ENCODE data around the gene LRRC1. TPM values are rescaled to one million over a fixed set of nuclear protein-coding genes. Genes with fewer than 3 reads are reported as not detected.

The LRRC1 gene
- total RNA-seq, 2 experiments from 2014 or later: 2.3 to 3.1 TPM

GRCh38 chr6:53931086-53931485, 136.3 kb downstream of the LRRC1 start:
- Mint-ChIP-seq H3K36me3 (ENCODE audit: low read depth) (no peaks in the 10 kb centered on the region), H3K27me3 (no peaks in the 10 kb centered on the region), H3K9me3 (ENCODE audit: low read depth) (no peaks in the 10 kb centered on the region), H3K27ac (no peak overlapping the region), H3K4me3 (no peak overlapping the region), H3K4me1 (no peaks in the 10 kb centered on the region)
- intact Hi-C loops (cut with DNase I, micrococcal nuclease): no loop called here
- ChIA-PET CTCF (no interaction called here), POLR2A (no interaction called here)
- ATAC-seq (no peak), DNase-seq (no peak)

GRCh38 chr6:53932516-53932915, 137.7 kb downstream of the LRRC1 start:
- ATAC-seq (no peak), DNase-seq (no peak)
- Mint-ChIP-seq H3K9me3 (ENCODE audit: low read depth) (no peaks in the 10 kb centered on the region), H3K36me3 (ENCODE audit: low read depth) (no peaks in the 10 kb centered on the region), H3K4me3 (no peak overlapping the region), H3K27ac (no peak overlapping the region), H3K27me3 (peaks cover 3% of the 10 kb centered on the region), H3K4me1 (peaks cover 4% of the 10 kb centered on the region)
- ChIA-PET CTCF (no interaction called here), POLR2A (no interaction called here)
- intact Hi-C loops (cut with DNase I, micrococcal nuclease): no loop called here

GRCh38 chr6:53934023-53934422, 139.2 kb downstream of the LRRC1 start:
- intact Hi-C loops (cut with DNase I, micrococcal nuclease): no loop called here
- no peaks in the 10 kb centered on the region for H3K36me3 Mint-ChIP-seq (ENCODE audit: low read depth)
- no peaks in the 10 kb centered on the region for H3K9me3 Mint-ChIP-seq (ENCODE audit: low read depth)
- DNase-seq (no peak), ATAC-seq (no peak)
- peaks cover 8% of the 10 kb centered on the region for H3K4me1 Mint-ChIP-seq
- ChIA-PET POLR2A (no interaction called here), CTCF (no interaction called here)
- H3K27me3 Mint-ChIP-seq: peaks cover 3% of the 10 kb centered on the region
- H3K4me3 Mint-ChIP-seq: no peak overlapping the region
- H3K27ac Mint-ChIP-seq: no peak overlapping the region

GRCh38 chr6:53937461-53937860, 142.7 kb downstream of the LRRC1 start:
- intact Hi-C loops (cut with DNase I, micrococcal nuclease): loop anchor here in 1 of 2 experiments (5.0 kb wide), 1 partner anchor 140 kb away; the partner anchor contains the start of gene LRRC1

GRCh38 chr6:53938810-53939209, 144.0 kb downstream of the LRRC1 start:
- ChIA-PET POLR2A (no interaction called here), CTCF (interaction anchor here (2.3 kb wide), 1 partner anchor 17 kb away, joined by 8 read pairs; no protein-coding TSS in a partner anchor)
- no peak for ATAC-seq
- Mint-ChIP-seq H3K4me1 (peaks cover 8% of the 10 kb centered on the region), H3K4me3 (no peak overlapping the region), H3K9me3 (ENCODE audit: low read depth) (no peaks in the 10 kb centered on the region), H3K36me3 (ENCODE audit: low read depth) (no peaks in the 10 kb centered on the region), H3K27ac (no peak overlapping the region), H3K27me3 (peaks cover 3% of the 10 kb centered on the region)
- no peak for DNase-seq
- intact Hi-C loops (cut with DNase I, micrococcal nuclease): loop anchor here in 1 of 2 experiments (5.0 kb wide), 1 partner anchor 142 kb away; the partner anchor contains the start of gene LRRC1

More at GRCh38 chr6:53937461-53937860, 142.7 kb downstream of the LRRC1 start:
- peaks cover 8% of the 10 kb centered on the region for H3K4me1 Mint-ChIP-seq
- H3K27me3 Mint-ChIP-seq: peaks cover 3% of the 10 kb centered on the region
- ChIA-PET POLR2A (no interaction called here), CTCF (interaction anchor here (0.8 to 1.1 kb wide), 2 partner anchors 18 to 141 kb away, joined by 3 to 4 read pairs; no protein-coding TSS in a partner anchor)
- no peak overlapping the region for H3K4me3 Mint-ChIP-seq
- no peak overlapping the region for H3K27ac Mint-ChIP-seq
- ATAC-seq: no peak
- no peaks in the 10 kb centered on the region for H3K36me3 Mint-ChIP-seq (ENCODE audit: low read depth)
- no peaks in the 10 kb centered on the region for H3K9me3 Mint-ChIP-seq (ENCODE audit: low read depth)
- no peak for DNase-seq

- CTCF ChIA-PET: interaction anchor here (2.3 kb wide), 1 partner anchor 16 kb away, joined by 8 read pairs; no protein-coding TSS in a partner anchor
- H3K27ac Mint-ChIP-seq: no peak overlapping the region
- DNase-seq: no peak
- intact Hi-C loops (cut with DNase I, micrococcal nuclease): loop anchor here in 1 of 2 experiments (5.0 kb wide), 1 partner anchor 143 kb away; the partner anchor contains the start of gene LRRC1
- no peaks in the 10 kb centered on the region for H3K9me3 Mint-ChIP-seq (ENCODE audit: low read depth)
- no peak overlapping the region for H3K4me3 Mint-ChIP-seq
- no peak for ATAC-seq
- H3K36me3 Mint-ChIP-seq (ENCODE audit: low read depth): no peaks in the 10 kb centered on the region
- peaks cover 3% of the 10 kb centered on the region for H3K27me3 Mint-ChIP-seq
- POLR2A ChIA-PET: no interaction called here
- peaks cover 8% of the 10 kb centered on the region for H3K4me1 Mint-ChIP-seq
Measured at GRCh38 chr6:53939830-53940229, 145.0 kb downstream of the LRRC1 start.

GRCh38 chr6:53943395-53943794, 148.6 kb downstream of the LRRC1 start:
- Mint-ChIP-seq H3K4me1 (peaks cover 4% of the 10 kb centered on the region), H3K4me3 (no peak overlapping the region), H3K27ac (no peak overlapping the region), H3K27me3 (no peaks in the 10 kb centered on the region), H3K9me3 (ENCODE audit: low read depth) (peaks cover 1% of the 10 kb centered on the region), H3K36me3 (ENCODE audit: low read depth) (no peaks in the 10 kb centered on the region)
- ChIA-PET POLR2A (no interaction called here), CTCF (interaction anchor here (1.4 to 1.8 kb wide), 2 partner anchors 13 to 218 kb away, joined by 4 to 5 read pairs; no protein-coding TSS in a partner anchor)
- intact Hi-C loops (cut with DNase I, micrococcal nuclease): no loop called here
- ATAC-seq (no peak), DNase-seq (no peak)

GRCh38 chr6:53944091-53944490, 149.3 kb downstream of the LRRC1 start:
- no peaks in the 10 kb centered on the region for H3K27me3 Mint-ChIP-seq

GRCh38 chr6:53944543-53944942, 149.7 kb downstream of the LRRC1 start:
- intact Hi-C loops (cut with DNase I, micrococcal nuclease): no loop called here
- no peak for DNase-seq
- no peaks in the 10 kb centered on the region for H3K27me3 Mint-ChIP-seq
- no peaks in the 10 kb centered on the region for H3K4me1 Mint-ChIP-seq
- POLR2A ChIA-PET: no interaction called here
- CTCF ChIA-PET: interaction anchor here (1.8 kb wide), 1 partner anchor 219 kb away, joined by 4 read pairs; no protein-coding TSS in a partner anchor
- H3K27ac Mint-ChIP-seq: no peak overlapping the region
- no peak for ATAC-seq
- no peak overlapping the region for H3K4me3 Mint-ChIP-seq
- no peaks in the 10 kb centered on the region for H3K36me3 Mint-ChIP-seq (ENCODE audit: low read depth)
- peaks cover 1% of the 10 kb centered on the region for H3K9me3 Mint-ChIP-seq (ENCODE audit: low read depth)

More at GRCh38 chr6:53944091-53944490, 149.3 kb downstream of the LRRC1 start:
- DNase-seq: no peak
- Mint-ChIP-seq H3K9me3 (ENCODE audit: low read depth) (peaks cover 1% of the 10 kb centered on the region), H3K4me3 (no peak overlapping the region), H3K36me3 (ENCODE audit: low read depth) (no peaks in the 10 kb centered on the region), H3K27ac (no peak overlapping the region), H3K4me1 (no peaks in the 10 kb centered on the region)
- intact Hi-C loops (cut with DNase I, micrococcal nuclease): no loop called here
- ChIA-PET POLR2A (no interaction called here), CTCF (interaction anchor here (1.8 kb wide), 1 partner anchor 219 kb away, joined by 4 read pairs; no protein-coding TSS in a partner anchor)
- ATAC-seq: no peak

GRCh38 chr6:53945765-53946407, 151.1 kb downstream of the LRRC1 start:
- no peak overlapping the region for H3K4me3 Mint-ChIP-seq
- no peak overlapping the region for H3K27ac Mint-ChIP-seq
- CTCF ChIA-PET: no interaction called here
- H3K4me1 Mint-ChIP-seq: no peaks in the 10 kb centered on the region
- H3K36me3 Mint-ChIP-seq (ENCODE audit: low read depth): no peaks in the 10 kb centered on the region
- intact Hi-C loops (cut with DNase I, micrococcal nuclease): no loop called here
- DNase-seq (no peak), ATAC-seq (no peak)
- peaks cover 1% of the 10 kb centered on the region for H3K9me3 Mint-ChIP-seq (ENCODE audit: low read depth)
- POLR2A ChIA-PET: no interaction called here
- no peaks in the 10 kb centered on the region for H3K27me3 Mint-ChIP-seq

GRCh38 chr6:53947780-53948179, 153.0 kb downstream of the LRRC1 start:
- Mint-ChIP-seq H3K36me3 (ENCODE audit: low read depth) (no peaks in the 10 kb centered on the region), H3K4me3 (no peak overlapping the region), H3K27ac (no peak overlapping the region), H3K9me3 (ENCODE audit: low read depth) (peaks cover 3% of the 10 kb centered on the region), H3K4me1 (no peaks in the 10 kb centered on the region), H3K27me3 (no peaks in the 10 kb centered on the region)
- ATAC-seq (no peak), DNase-seq (no peak)
- ChIA-PET POLR2A (no interaction called here), CTCF (interaction anchor here (0.7 to 1.6 kb wide), 2 partner anchors 21 to 455 kb away, joined by 3 to 4 read pairs; no protein-coding TSS in a partner anchor)
- intact Hi-C loops (cut with DNase I, micrococcal nuclease): no loop called here

- H3K4me1 Mint-ChIP-seq: no peaks in the 10 kb centered on the region
- H3K4me3 Mint-ChIP-seq: no peak overlapping the region
- H3K36me3 Mint-ChIP-seq (ENCODE audit: low read depth): no peaks in the 10 kb centered on the region
- no peak overlapping the region for H3K27ac Mint-ChIP-seq
- ATAC-seq (no peak), DNase-seq (no peak)
- peaks cover 3% of the 10 kb centered on the region for H3K9me3 Mint-ChIP-seq (ENCODE audit: low read depth)
- CTCF ChIA-PET: no interaction called here
- POLR2A ChIA-PET: no interaction called here
- no peaks in the 10 kb centered on the region for H3K27me3 Mint-ChIP-seq
- intact Hi-C loops (cut with DNase I, micrococcal nuclease): loop anchor here in 1 of 2 experiments (10.0 kb wide), 1 partner anchor 457 kb away; no protein-coding TSS in a partner anchor
Measured at GRCh38 chr6:53951383-53951782, 156.6 kb downstream of the LRRC1 start.
